PFSK-1 (cell line): ENCODE data around the gene SH3PXD2A.

Source experiments
- FOXP2 ChIP-seq: optimal IDR thresholded peaks from 2 replicates; pipeline ENCODE3; 2011; ENCODE audit warnings: borderline replicate concordance, control low read depth, inconsistent platforms; ENCODE audit not compliant: insufficient read depth; ENCODE audit errors: extremely low read length, extremely low read depth
- POLR2AphosphoS5 ChIP-seq: IDR thresholded peaks from 2 replicates; pipeline ENCODE4 v1.6.1; 2012; ENCODE audit warnings: low read depth, mild to moderate bottlenecking, control low read depth, low read length, moderate library complexity
- SIN3A ChIP-seq: IDR thresholded peaks from 2 replicates; pipeline ENCODE4 v1.6.1; 2012; ENCODE audit warnings: mild to moderate bottlenecking, low read length, moderate library complexity, borderline replicate concordance; ENCODE audit not compliant: insufficient read depth
- TAF1 ChIP-seq: IDR thresholded peaks from 2 replicates; pipeline ENCODE4 v1.6.1; 2012; ENCODE audit warnings: low read length, control low read depth, borderline replicate concordance; ENCODE audit not compliant: insufficient read depth
- TF ChIP-seq, protein P1 (sequence below), 2 experiments: IDR thresholded peaks; 2 replicates each; pipeline versions ENCODE4 v1.6.1 to v1.8.0; 2011 to 2012; ENCODE audit warnings: low read depth in 2 of 2, low read length in 2 of 2, control low read depth in 1 of 2, inconsistent platforms in 1 of 2, mild to moderate bottlenecking in 1 of 2, moderate library complexity in 1 of 2; ENCODE audit not compliant: insufficient read depth in 1 of 2

Gene SH3PXD2A

GRCh38 chr10:103618575-103619423 is 236.6 kb downstream of the SH3PXD2A start:
- TF ChIP-seq, protein P1, sequence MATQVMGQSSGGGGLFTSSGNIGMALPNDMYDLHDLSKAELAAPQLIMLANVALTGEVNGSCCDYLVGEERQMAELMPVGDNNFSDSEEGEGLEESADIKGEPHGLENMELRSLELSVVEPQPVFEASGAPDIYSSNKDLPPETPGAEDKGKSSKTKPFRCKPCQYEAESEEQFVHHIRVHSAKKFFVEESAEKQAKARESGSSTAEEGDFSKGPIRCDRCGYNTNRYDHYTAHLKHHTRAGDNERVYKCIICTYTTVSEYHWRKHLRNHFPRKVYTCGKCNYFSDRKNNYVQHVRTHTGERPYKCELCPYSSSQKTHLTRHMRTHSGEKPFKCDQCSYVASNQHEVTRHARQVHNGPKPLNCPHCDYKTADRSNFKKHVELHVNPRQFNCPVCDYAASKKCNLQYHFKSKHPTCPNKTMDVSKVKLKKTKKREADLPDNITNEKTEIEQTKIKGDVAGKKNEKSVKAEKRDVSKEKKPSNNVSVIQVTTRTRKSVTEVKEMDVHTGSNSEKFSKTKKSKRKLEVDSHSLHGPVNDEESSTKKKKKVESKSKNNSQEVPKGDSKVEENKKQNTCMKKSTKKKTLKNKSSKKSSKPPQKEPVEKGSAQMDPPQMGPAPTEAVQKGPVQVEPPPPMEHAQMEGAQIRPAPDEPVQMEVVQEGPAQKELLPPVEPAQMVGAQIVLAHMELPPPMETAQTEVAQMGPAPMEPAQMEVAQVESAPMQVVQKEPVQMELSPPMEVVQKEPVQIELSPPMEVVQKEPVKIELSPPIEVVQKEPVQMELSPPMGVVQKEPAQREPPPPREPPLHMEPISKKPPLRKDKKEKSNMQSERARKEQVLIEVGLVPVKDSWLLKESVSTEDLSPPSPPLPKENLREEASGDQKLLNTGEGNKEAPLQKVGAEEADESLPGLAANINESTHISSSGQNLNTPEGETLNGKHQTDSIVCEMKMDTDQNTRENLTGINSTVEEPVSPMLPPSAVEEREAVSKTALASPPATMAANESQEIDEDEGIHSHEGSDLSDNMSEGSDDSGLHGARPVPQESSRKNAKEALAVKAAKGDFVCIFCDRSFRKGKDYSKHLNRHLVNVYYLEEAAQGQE (IDR thresholded peaks at IDR 0.05; ENCODE audit: insufficient read depth in 1 of 2, low read depth in 2 of 2, low read length in 2 of 2) = no peak
- TF ChIP-seq POLR2AphosphoS5 (no peak; the same call in 1 of the 2 replicates), FOXP2 (no peak), SIN3A (no peak), TAF1 (no peak)

- no peak for TF ChIP-seq TAF1
- TF ChIP-seq, protein P1 (IDR thresholded peaks at IDR 0.05; ENCODE audit: insufficient read depth in 1 of 2, low read depth in 2 of 2, low read length in 2 of 2) = no peak
- no peak for TF ChIP-seq FOXP2
- no peak for TF ChIP-seq SIN3A
- TF ChIP-seq POLR2AphosphoS5 = no peak
Measured at GRCh38 chr10:103617602-103618385, 237.6 kb downstream of the SH3PXD2A start.

DNA sequence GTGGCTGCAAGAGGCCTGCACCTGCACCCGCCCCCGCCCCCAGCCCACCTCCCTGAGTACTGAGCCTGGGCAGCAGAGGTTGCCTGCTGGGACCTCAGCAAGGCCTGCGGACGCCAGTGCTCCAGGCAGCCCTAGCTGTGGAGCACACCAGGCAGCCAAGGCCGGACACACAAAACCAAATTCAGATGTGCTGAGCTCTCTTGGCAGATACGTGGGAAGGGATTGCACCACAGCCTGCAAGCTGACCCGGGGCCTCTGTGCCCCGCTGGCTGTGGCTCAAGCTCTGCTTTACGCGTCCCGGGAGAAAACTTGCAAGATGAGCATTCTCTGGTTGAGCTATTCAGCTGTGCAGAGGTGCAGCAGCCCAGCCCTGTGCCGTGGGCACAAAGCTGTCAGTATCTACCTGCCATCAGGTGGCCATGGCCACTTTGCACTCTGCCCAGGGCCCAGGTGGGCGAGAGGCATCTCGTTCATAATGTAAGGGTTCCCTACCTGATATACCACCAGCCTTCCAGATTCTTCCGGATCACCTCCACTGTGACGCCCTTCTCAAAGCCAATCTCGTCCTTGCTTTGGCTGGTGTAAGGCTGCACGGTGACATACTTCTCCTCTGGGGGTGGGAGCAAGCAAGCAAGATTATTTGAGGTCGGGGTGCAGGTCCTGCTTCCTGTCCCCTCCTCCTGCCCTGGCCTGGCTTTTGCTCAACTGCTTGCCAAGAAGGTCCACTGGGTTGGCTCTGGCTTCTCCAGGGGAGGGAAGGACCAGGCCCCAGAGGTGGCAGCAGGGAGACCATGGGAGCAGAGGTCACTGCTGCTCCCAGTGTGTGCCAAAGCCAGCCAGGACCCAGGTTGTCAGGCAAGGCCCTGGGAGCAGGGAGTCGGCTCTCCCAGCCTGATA is 238.4 kb downstream of the SH3PXD2A start:
- TF ChIP-seq, protein P1 (IDR thresholded peaks at IDR 0.05; ENCODE audit: insufficient read depth in 1 of 2, low read depth in 2 of 2, low read length in 2 of 2) = no peak
- no peak for TF ChIP-seq TAF1
- no peak for TF ChIP-seq FOXP2
- no peak for TF ChIP-seq SIN3A
- no peak for TF ChIP-seq POLR2AphosphoS5

GRCh38 chr10:103614306-103615158 is 240.8 kb downstream of the SH3PXD2A start:
- TF ChIP-seq POLR2AphosphoS5 (no peak), FOXP2 (no peak), SIN3A (no peak), TAF1 (no peak)
- TF ChIP-seq, protein P1 (IDR thresholded peaks at IDR 0.05; ENCODE audit: insufficient read depth in 1 of 2, low read depth in 2 of 2, low read length in 2 of 2) = no peak
